K562 (cell line): ENCODE data around the gene BST1. TPM values are rescaled to one million over a fixed set of nuclear protein-coding genes. Genes with fewer than 3 reads are reported as not detected.
A peak's percentile ranks its signal among the peaks of the same experiment; 100 is the strongest.

ENCODE experiments used
- DDX20 ChIP-seq: fragments of 450-650 bp; IDR thresholded peaks from 2 replicates; pipeline ENCODE4 v1.6.1; 2016; ENCODE audit warnings: missing genetic modification characterization, low read depth, mild to moderate bottlenecking, missing compliant biosample characterization, moderate library complexity
- ELK3 ChIP-seq: fragments of 450-650 bp; formaldehyde crosslinking; IDR thresholded peaks from 2 replicates; pipeline ENCODE4 v1.4.0; 2020; ENCODE audit warnings: mild to moderate bottlenecking
- FOS ChIP-seq: IDR thresholded peaks from 3 replicates; pipeline ENCODE4 v1.6.1; 2011; ENCODE audit not compliant: insufficient read length; ENCODE audit errors: extremely low read depth
- HOMEZ ChIP-seq: fragments of 250-450 bp; sonication (Bioruptor Pico); IDR thresholded peaks from 2 replicates; pipeline ENCODE4 v1.4.0; 2020; ENCODE audit warnings: mild to moderate bottlenecking, moderate library complexity
- KDM1A ChIP-seq, 2 experiments: fragments of 450-650 bp; IDR thresholded peaks; 2 replicates each; pipeline ENCODE4 v1.6.1; 2016; ENCODE audit warnings: mild to moderate bottlenecking in 2 of 2
- MCM7 ChIP-seq, 2 experiments: fragments of 450-650 bp; IDR thresholded peaks; 2 replicates each; pipeline ENCODE4 v1.6.1; 2016 to 2018
- NCOA2 ChIP-seq, 2 experiments: fragments of 450-650 bp; IDR thresholded peaks; 2 replicates each; pipeline ENCODE4 v1.6.1; 2018; ENCODE audit warnings: mild to moderate bottlenecking in 2 of 2, moderate library complexity in 1 of 2; ENCODE audit not compliant: partially characterized antibody in 2 of 2
- TFAM ChIP-seq: fragments of 250-450 bp; sonication (Bioruptor Pico); conservative IDR thresholded peaks from 2 replicates; pipeline ENCODE4 v1.5.0; 2021; ENCODE audit warnings: mild to moderate bottlenecking, moderate library complexity
- XRCC3 ChIP-seq: fragments of 450-650 bp; IDR thresholded peaks from 2 replicates; pipeline ENCODE4 v1.6.1; 2017; ENCODE audit warnings: mild to moderate bottlenecking, moderate library complexity
- ZBTB11 ChIP-seq, 3 experiments: fragments of 200-800 bp in 1 of 3; fragments of 250-450 bp in 1 of 3; fragments of 450-650 bp in 1 of 3; sonication (Bioruptor Pico) in 1 of 3; sonication (Bioruptor generic) in 1 of 3; formaldehyde crosslinking in 1 of 3; IDR thresholded peaks; 2 replicates each; pipeline versions ENCODE4 v1.6.1 to v1.8.0; 2016 to 2022; ENCODE audit warnings: mild to moderate bottlenecking in 2 of 3, missing genetic modification characterization in 2 of 3, missing compliant biosample characterization in 1 of 3, moderate library complexity in 1 of 3
- ZNF124 ChIP-seq: sonication (generic); formaldehyde crosslinking; IDR thresholded peaks from 2 replicates; pipeline ENCODE4 v1.8.1; 2022; ENCODE audit warnings: missing genetic modification reagents
- ZNF282 ChIP-seq: sonication (generic); formaldehyde crosslinking; IDR thresholded peaks from 2 replicates; pipeline ENCODE4 v1.8.1; 2023; ENCODE audit warnings: missing genetic modification reagents
- ZNF347 ChIP-seq: fragments of 450-650 bp; formaldehyde crosslinking; IDR thresholded peaks from 2 replicates; pipeline ENCODE4 v1.4.0; 2020; ENCODE audit warnings: low read depth, mild to moderate bottlenecking, moderate library complexity
- ZNF41 ChIP-seq: fragments of 250-450 bp; sonication (Bioruptor Pico); conservative IDR thresholded peaks from 2 replicates; pipeline ENCODE4 v1.4.0; 2020; ENCODE audit warnings: mild to moderate bottlenecking
- ZNF445 ChIP-seq: fragments of 250-450 bp; sonication (Bioruptor Pico); IDR thresholded peaks from 2 replicates; pipeline ENCODE4 v1.4.0; 2020; ENCODE audit warnings: low read depth, mild to moderate bottlenecking, moderate library complexity
- ZNF507 ChIP-seq: conservative IDR thresholded peaks from 2 replicates; pipeline ENCODE4 v1.6.1; 2017; ENCODE audit warnings: missing genetic modification characterization, missing compliant biosample characterization
- ZNF592 ChIP-seq: fragments of 450-650 bp; IDR thresholded peaks from 2 replicates; pipeline ENCODE4 v1.6.1; 2017; ENCODE audit warnings: antibody characterized with exemption, mild to moderate bottlenecking
- polyA plus RNA-seq, 8 experiments: library from polyadenylated mRNA; depleted of rRNA in 4 of 8; stranded (reverse) in 5 of 8; unstranded in 3 of 8; fragments of >200 nt; fragmentation: Nextera tagmentation in 2 of 8; fragmentation: Illumina TruSeq in 1 of 8; extraction: Ambion mirVana in 2 of 8; extraction: Trizol in 1 of 8; gene quantifications; 2 replicates each; pipeline versions ENCODE4 v1.2.1 to v1.2.3, GENCODE V29; 2011 to 2014; ENCODE audit warnings: inconsistent platforms in 1 of 8, missing spikeins in 1 of 8
- total RNA-seq, 7 experiments: library from RNA; depleted of rRNA in 6 of 7; stranded (reverse); fragments of >200 nt in 6 of 7; fragmentation: Illumina TruSeq in 2 of 7; extraction: Trizol in 2 of 7; gene quantifications; 2 replicates each; pipeline versions ENCODE4 v1.2.1 to v1.2.3, GENCODE V29; 2011 to 2021; ENCODE audit warnings: low replicate concordance in 1 of 7

The BST1 gene
- total and polyA plus RNA-seq, 9 of the 15 experiments (the other 6 are each of a cell fraction or from before 2014, with no cell fraction given), result 0.04 to 0.38 (median 0.07) TPM; not detected in 6

- no peak; the same call in 1 of the 2 replicates for TF ChIP-seq ZNF592
- no peak for TF ChIP-seq TFAM
- no peak for TF ChIP-seq XRCC3
- no peak for TF ChIP-seq MCM7 (IDR thresholded peaks at IDR 0.05)
- TF ChIP-seq ZNF507 (tag), result no peak
- TF ChIP-seq ZNF41, result no peak
- TF ChIP-seq ZNF282, result no peak
- no peak for TF ChIP-seq FOS
- no peak for TF ChIP-seq DDX20 (tag)
- no peak for TF ChIP-seq ZNF124 (CRISPR knock-in tag)
- no peak for TF ChIP-seq ELK3
- no peak for TF ChIP-seq ZNF445 (CRISPR knock-in tag)
- TF ChIP-seq NCOA2 (IDR thresholded peaks at IDR 0.05; ENCODE audit: partially characterized antibody in 2 of 2), result no peak
- TF ChIP-seq ZNF347 (CRISPR knock-in tag), result no peak
- no peak for TF ChIP-seq KDM1A (IDR thresholded peaks at IDR 0.05)
- no peak for TF ChIP-seq HOMEZ (CRISPR knock-in tag)
- peak in 2 of 3 experiments; percentile 72 to 96; a peak in 5 of 6 replicates for TF ChIP-seq ZBTB11 (CRISPR knock-in tag; IDR thresholded peaks at IDR 0.05)
These were observed 21.3 kb upstream of the BST1 start, which contains the start of gene FAM200B (continued) for GRCh38 chr4:15681372-15682241.
